ENCODE results near the gene KCNMB3. TPM values are rescaled to one million over a fixed set of nuclear protein-coding genes. Genes with fewer than 3 reads are reported as not detected.
A peak's percentile ranks its signal among the peaks of the same experiment; 100 is the strongest.

The KCNMB3 gene
- total RNA-seq, 1 donor from 2014 or later = 2.9 TPM

DNA sequence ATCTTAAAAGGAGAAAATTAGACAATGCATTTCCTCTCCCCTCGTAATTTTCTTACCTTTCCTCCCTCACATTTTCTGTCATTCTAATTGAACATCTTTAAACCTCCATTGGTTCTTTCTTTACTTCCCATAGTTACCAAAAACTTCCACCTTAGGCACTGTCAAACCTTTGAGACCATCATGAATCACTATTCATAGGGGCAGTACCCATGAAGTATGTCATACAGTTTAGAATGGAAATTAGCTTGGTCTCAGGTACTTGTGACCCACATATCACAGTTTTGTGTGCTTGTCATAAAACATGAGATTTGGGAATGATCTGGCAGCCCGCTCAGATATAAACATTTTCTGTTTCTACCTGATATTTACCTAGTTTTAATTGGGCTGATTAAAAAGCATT is 50.1 kb downstream of the KCNMB3 start:
- Histone ChIP-seq H3K4me1 (peaks cover 2% of the 10 kb centered on the region), H3K27me3 (ENCODE audit: low read depth) (no peaks in the 10 kb centered on the region), H3K4me3 (no peak overlapping the region), H3K36me3 (peaks cover 44% of the 10 kb centered on the region), H3K9me3 (no peaks in the 10 kb centered on the region), H3K27ac (no peak overlapping the region)
- DNase-seq = no peak
- ATAC-seq = no peak
- no peak for TF ChIP-seq CTCF (IDR thresholded peaks at IDR 0.05)
- intact Hi-C loops (cut with DNase I) = no loop called here

- Histone ChIP-seq H3K4me1 (peaks cover 13% of the 10 kb centered on the region), H3K36me3 (peaks cover 22% of the 10 kb centered on the region), H3K27ac (no peak overlapping the region), H3K4me3 (no peak overlapping the region), H3K27me3 (ENCODE audit: low read depth) (no peaks in the 10 kb centered on the region), H3K9me3 (no peaks in the 10 kb centered on the region)
- ATAC-seq = no peak
- no peak for TF ChIP-seq CTCF (IDR thresholded peaks at IDR 0.05)
- DNase-seq = no peak
- intact Hi-C loops (cut with DNase I) = no loop called here
Measured at GRCh38 chr3:179196700-179197099, 54.2 kb downstream of the KCNMB3 start.

DNA sequence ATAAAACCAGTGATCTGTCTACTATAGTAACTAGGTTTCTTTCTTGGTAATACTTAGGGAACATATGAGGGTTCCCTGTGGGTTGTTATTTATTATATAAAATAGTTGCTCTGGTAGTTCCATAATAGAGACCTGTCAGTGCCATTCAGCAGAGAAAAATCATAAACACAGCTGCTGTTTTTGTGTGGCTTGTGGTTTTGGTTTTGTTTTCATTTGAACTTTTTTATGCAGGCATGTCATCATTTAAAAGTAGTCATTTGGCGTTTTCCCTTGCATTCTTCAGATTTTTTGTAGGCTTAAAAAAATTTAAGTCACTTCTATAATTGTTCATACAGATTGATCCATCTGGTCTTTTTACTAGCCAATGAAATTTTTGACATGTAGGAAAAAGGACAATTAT is 54.8 kb downstream of the KCNMB3 start:
- Histone ChIP-seq H3K27me3 (ENCODE audit: low read depth) (no peaks in the 10 kb centered on the region), H3K4me1 (peaks cover 13% of the 10 kb centered on the region), H3K36me3 (peaks cover 16% of the 10 kb centered on the region), H3K9me3 (no peaks in the 10 kb centered on the region), H3K4me3 (no peak overlapping the region), H3K27ac (no peak overlapping the region)
- no peak for TF ChIP-seq CTCF (IDR thresholded peaks at IDR 0.05)
- intact Hi-C loops (cut with DNase I) = no loop called here
- no peak for ATAC-seq
- DNase-seq = no peak

GRCh38 chr3:179194931-179195330 is 56.0 kb downstream of the KCNMB3 start:
- Histone ChIP-seq H3K27me3 (ENCODE audit: low read depth) (no peaks in the 10 kb centered on the region), H3K36me3 (peaks cover 5% of the 10 kb centered on the region), H3K4me1 (peaks cover 16% of the 10 kb centered on the region), H3K27ac (no peak overlapping the region), H3K9me3 (no peaks in the 10 kb centered on the region), H3K4me3 (no peak overlapping the region)
- ATAC-seq (peak in 1 of 2 donors; percentile 41), DNase-seq (no peak)
- intact Hi-C loops (cut with DNase I) = no loop called here
- TF ChIP-seq CTCF (IDR thresholded peaks at IDR 0.05) = no peak

Other genes starting within 250 kb of the KCNMB3 start
- 20.6 TPM for gene ZMAT3, start 179.3 kb downstream of the KCNMB3 start, total RNA-seq
- gene PIK3CA, start 102.8 kb downstream of the KCNMB3 start, total RNA-seq = 33.5 TPM
- gene ZNF639, start 71.9 kb upstream of the KCNMB3 start, total RNA-seq = 26.2 TPM
- 45.9 TPM for gene MFN1, start 96.6 kb upstream of the KCNMB3 start, total RNA-seq
- 60.5 TPM for gene GNB4, start 200.4 kb upstream of the KCNMB3 start, total RNA-seq

All from lower lobe of right lung (tissue), 2 donors.